IMR-90 (cell line): Measurements from ENCODE around the gene FAM25A. TPM values are rescaled to one million over a fixed set of nuclear protein-coding genes. Genes with fewer than 3 reads are reported as not detected.

Source experiments
- ATAC-seq: fragments of 200-7000 bp; cut with Tn5 transposase; 2 replicates; pipeline ENCODE4 v1.9.1; 2020; ENCODE audit warnings: low read depth, mild to moderate bottlenecking, moderate library complexity
- BruUV-seq: library from RNA; stranded (reverse); fragments of 400-500 nt; replicated peaks from 2 replicates; lab custom pipeline; 2021; lab: Mats Ljungman, UMichigan
- CTCF ChIA-PET: fragments of 300-600 bp; formaldehyde crosslinking; extraction: SDS; loops from one replicate; lab custom pipeline; 2021; ENCODE audit warnings: antibody characterized with exemption; lab: Yijun Ruan, JAX
- POLR2A ChIA-PET: fragments of 300-600 bp; sonication (Branson Sonifier 250); formaldehyde crosslinking; loops from one replicate; lab custom pipeline; 2022; ENCODE audit warnings: antibody characterized with exemption; ENCODE audit not compliant: unreplicated experiment; lab: Charles Lee
- DNase-seq: peaks from one replicate; pipeline ENCODE4 v3.0.0; 2013
- H2AFZ ChIP-seq: replicated peaks from 2 replicates; pipeline ENCODE3; 2013; ENCODE audit warnings: low read length, mild to moderate bottlenecking; ENCODE audit not compliant: poor library complexity
- H2AK5ac ChIP-seq: 2 replicates; pipeline ENCODE4 v1.6.1; 2013; ENCODE audit warnings: low read depth, low read length, inconsistent platforms
- H2AK9ac ChIP-seq: replicated peaks from 2 replicates; pipeline ENCODE3; 2013; ENCODE audit warnings: mild to moderate bottlenecking, low read depth, low read length, moderate library complexity; ENCODE audit not compliant: poor library complexity
- H2BK120ac ChIP-seq: 2 replicates; pipeline ENCODE4 v1.6.1; 2013; ENCODE audit warnings: low read depth, low read length, inconsistent platforms
- H2BK15ac ChIP-seq: 3 replicates; pipeline ENCODE4 v1.6.1; 2013; ENCODE audit warnings: low read depth, low read length, inconsistent platforms
- H2BK20ac ChIP-seq: 2 replicates; pipeline ENCODE4 v1.6.1; 2013; ENCODE audit warnings: low read depth, mild to moderate bottlenecking, inconsistent platforms, low read length, moderate library complexity
- H2BK5ac ChIP-seq: 2 replicates; pipeline ENCODE4 v1.6.1; 2013; ENCODE audit warnings: mild to moderate bottlenecking, low read depth, low read length, inconsistent platforms; ENCODE audit not compliant: poor library complexity, severe bottlenecking
- H3K14ac ChIP-seq: replicated peaks from 2 replicates; pipeline ENCODE4 v1.6.1; 2013; ENCODE audit warnings: low read depth, low read length, inconsistent platforms
- H3K18ac ChIP-seq: 2 replicates; pipeline ENCODE4 v1.6.1; 2013; ENCODE audit warnings: low read depth, low read length, control low read depth
- H3K23ac ChIP-seq: 2 replicates; pipeline ENCODE4 v1.6.1; 2013; ENCODE audit warnings: low read depth, low read length, inconsistent platforms
- H3K27ac ChIP-seq: 2 replicates; pipeline ENCODE4 v1.5.1; 2013; ENCODE audit warnings: mild to moderate bottlenecking, control low read depth, low read length; ENCODE audit not compliant: insufficient read depth
- H3K27me3 ChIP-seq: 2 replicates; pipeline ENCODE4 v1.6.1; 2013; ENCODE audit warnings: low read length; ENCODE audit not compliant: control insufficient read depth, insufficient read depth
- H3K36me3 ChIP-seq: 2 replicates; pipeline ENCODE4 v1.6.1; 2013; ENCODE audit warnings: low read length, mixed read lengths; ENCODE audit not compliant: control insufficient read depth, insufficient read depth
- H3K4ac ChIP-seq: 2 replicates; pipeline ENCODE4 v1.6.1; 2013; ENCODE audit warnings: low read depth, low read length, inconsistent platforms
- H3K4me1 ChIP-seq: 2 replicates; pipeline ENCODE4 v1.6.1; 2013; ENCODE audit warnings: low read length, mixed read lengths; ENCODE audit not compliant: control insufficient read depth, insufficient read depth
- H3K4me2 ChIP-seq: 2 replicates; pipeline ENCODE4 v1.6.1; 2013; ENCODE audit warnings: low read depth, mild to moderate bottlenecking, control low read depth, low read length, moderate library complexity
- H3K4me3 ChIP-seq: 2 replicates; pipeline ENCODE4 v1.5.1; 2013; ENCODE audit warnings: low read depth, mild to moderate bottlenecking, control low read depth, low read length, moderate library complexity; ENCODE audit not compliant: insufficient read depth
- H3K56ac ChIP-seq: 2 replicates; pipeline ENCODE4 v1.6.1; 2013; ENCODE audit warnings: low read length, inconsistent platforms; ENCODE audit not compliant: insufficient read depth; ENCODE audit errors: extremely low read depth
- H3K79me1 ChIP-seq, 2 experiments: 2 replicates each; pipeline ENCODE4 v1.6.1; 2013; ENCODE audit warnings: low read length in 2 of 2, inconsistent platforms in 1 of 2, low read depth in 1 of 2
- H3K9ac ChIP-seq: 2 replicates; pipeline ENCODE4 v1.6.1; 2013; ENCODE audit warnings: low read depth, low read length, control low read depth
- H3K9me1 ChIP-seq: 2 replicates; pipeline ENCODE4 v1.6.1; 2013; ENCODE audit warnings: low read length, inconsistent platforms; ENCODE audit not compliant: insufficient read depth
- H3K9me3 ChIP-seq: 2 replicates; pipeline ENCODE4 v1.6.1; 2013; ENCODE audit warnings: low read length; ENCODE audit not compliant: control insufficient read depth, insufficient read depth
- H4K20me1 ChIP-seq: 2 replicates; pipeline ENCODE4 v1.6.1; 2013; ENCODE audit warnings: low read length, inconsistent platforms; ENCODE audit not compliant: insufficient read depth
- H4K5ac ChIP-seq: 2 replicates; pipeline ENCODE4 v1.6.1; 2013; ENCODE audit warnings: mild to moderate bottlenecking, low read depth, low read length, control low read depth
- H4K8ac ChIP-seq, 2 experiments: 2 replicates each; pipeline ENCODE4 v1.6.1; 2013; ENCODE audit warnings: low read depth in 2 of 2, low read length in 2 of 2, control low read depth in 1 of 2, inconsistent platforms in 1 of 2
- H4K91ac ChIP-seq: 2 replicates; pipeline ENCODE4 v1.6.1; 2013; ENCODE audit warnings: low read depth, low read length, inconsistent platforms; ENCODE audit not compliant: insufficient read depth
- BHLHE40 ChIP-seq: fragments of 150-350 bp; IDR thresholded peaks from 2 replicates; pipeline ENCODE4 v1.6.1; 2016; ENCODE audit warnings: mild to moderate bottlenecking, low read depth, low read length
- CEBPB ChIP-seq: IDR thresholded peaks from 2 replicates; pipeline ENCODE4 v1.6.1; 2012; ENCODE audit warnings: low read depth, low read length, improper control_type of control experiment
- CHD1 ChIP-seq: IDR thresholded peaks from 2 replicates; pipeline ENCODE4 v1.6.1; 2012; ENCODE audit warnings: low read depth, low read length, improper control_type of control experiment
- FOS ChIP-seq: fragments of 150-350 bp; IDR thresholded peaks from 2 replicates; pipeline ENCODE4 v1.6.1; 2016; ENCODE audit warnings: low read depth, low read length
- MAFK ChIP-seq: IDR thresholded peaks from 2 replicates; pipeline ENCODE4 v1.6.1; 2012; ENCODE audit warnings: low read depth, low read length, improper control_type of control experiment
- MAZ ChIP-seq: IDR thresholded peaks from 2 replicates; pipeline ENCODE4 v1.6.1; 2012; ENCODE audit warnings: low read depth, mild to moderate bottlenecking, low read length, improper control_type of control experiment, moderate library complexity, borderline replicate concordance
- NFE2L2 ChIP-seq: fragments of 150-350 bp; IDR thresholded peaks from 2 replicates; pipeline ENCODE4 v1.6.1; 2016; ENCODE audit warnings: low read depth, mild to moderate bottlenecking, low read length
- POLR2A ChIP-seq: IDR thresholded peaks from 2 replicates; pipeline ENCODE4 v1.6.1; 2012; ENCODE audit warnings: mild to moderate bottlenecking, low read depth, low read length
- RAD21 ChIP-seq: IDR thresholded peaks from 2 replicates; pipeline ENCODE4 v1.6.1; 2012; ENCODE audit warnings: low read length, improper control_type of control experiment
- RCOR1 ChIP-seq: IDR thresholded peaks from 2 replicates; pipeline ENCODE4 v1.6.1; 2012; ENCODE audit warnings: mild to moderate bottlenecking, low read length, improper control_type of control experiment; ENCODE audit not compliant: insufficient replicate concordance
- RFX5 ChIP-seq: IDR thresholded peaks from 2 replicates; pipeline ENCODE4 v1.8.0; 2012; ENCODE audit warnings: low read depth, mild to moderate bottlenecking, low read length, moderate library complexity
- SMC3 ChIP-seq: fragments of 150-350 bp; IDR thresholded peaks from 2 replicates; pipeline ENCODE4 v1.6.1; 2016; ENCODE audit warnings: low read depth, mild to moderate bottlenecking, antibody characterized with exemption, low read length, moderate library complexity
- USF2 ChIP-seq: fragments of 150-350 bp; IDR thresholded peaks from 2 replicates; pipeline ENCODE4 v1.6.1; 2017; ENCODE audit warnings: mild to moderate bottlenecking, antibody characterized with exemption, low read length, low read depth
- WGBS, 2 experiments: methylation state at CpG; one replicate each; pipeline versions ENCODE4 v1.1.5 to v1.1.7; 2013; ENCODE audit warnings: missing lambda C conversion rate in 2 of 2; ENCODE audit not compliant: insufficient read length in 1 of 2; ENCODE audit errors: extremely low coverage in 2 of 2; 5-methylcytosine and 5-hydroxymethylcytosine counted together
- dilution Hi-C: fragments of 300-500 bp; cut with HindIII; formaldehyde crosslinking; loops from one replicate; pipeline ENCODE4 v1.14.3; 2018; ENCODE audit warnings: low sequenced_read_pairs; ENCODE audit not compliant: unreplicated experiment
- in situ Hi-C: fragments of 300-500 bp; cut with MboI; formaldehyde crosslinking; loops from 3 replicates; pipeline ENCODE4 v1.14.3; 2019; ENCODE audit warnings: low sequenced_read_pairs, inconsistent platforms, mixed read lengths
- intact Hi-C: fragments of 100-400 bp; cut with micrococcal nuclease; formaldehyde crosslinking; loops from 2 replicates; pipeline ENCODE4 v1.10.0; 2022
- polyA plus RNA-seq, 3 experiments: library from polyadenylated mRNA; depleted of rRNA; stranded (reverse); fragments of >200 nt; gene quantifications; 2 replicates each; pipeline ENCODE4 v1.2.3, GENCODE V29; 2012; ENCODE audit warnings: low replicate concordance in 1 of 3
- total RNA-seq: library from RNA; depleted of rRNA; stranded (reverse); fragments of >200 nt; gene quantifications from 2 replicates; pipeline ENCODE4 v1.2.3, GENCODE V29; 2012
- TF ChIP-seq, protein P1 (sequence below): fragments of 150-350 bp; IDR thresholded peaks from 2 replicates; pipeline ENCODE4 v1.6.1; 2016; ENCODE audit warnings: low read depth, mild to moderate bottlenecking, low read length, moderate library complexity, borderline replicate concordance

FAM25A gene
- total and polyA plus RNA-seq, 2 of the 4 experiments (the other 2 are of a cell fraction), result not detected

DNA sequence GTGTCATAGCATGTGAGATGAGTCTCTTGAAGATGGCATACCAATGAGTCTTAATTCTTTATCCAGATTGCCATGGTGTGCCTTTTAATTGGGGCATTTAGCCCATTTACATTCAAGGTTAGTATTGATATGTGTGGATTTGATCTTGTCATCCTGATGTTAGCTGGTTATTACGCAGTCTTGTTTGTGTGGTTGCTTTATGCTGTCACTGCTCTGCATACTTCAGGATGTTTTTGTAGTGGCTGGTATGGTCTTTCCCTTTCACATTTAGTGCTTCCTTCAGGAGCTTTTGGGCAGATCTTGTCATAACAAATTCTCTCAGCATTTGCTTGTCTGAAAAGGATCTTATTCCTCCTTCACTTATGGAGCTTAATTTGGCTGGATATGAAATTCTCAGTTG, 16.5 kb downstream of the FAM25A start:
- ATAC-seq (no peak), DNase-seq (no peak)
- H3K4ac ChIP-seq, result no peak overlapping the region
- H3K36me3 ChIP-seq, result no peaks in the 10 kb centered on the region
- no peaks in the 10 kb centered on the region for H3K9me1 ChIP-seq
- dilution Hi-C loops (no loop called here), in situ Hi-C loops (no loop called here), intact Hi-C loops (no loop called here)
- no peak overlapping the region for H3K4me3 ChIP-seq
- no peaks in the 10 kb centered on the region for H3K79me1 ChIP-seq
- H2BK20ac ChIP-seq, result no peak overlapping the region
- no peak overlapping the region for H3K18ac ChIP-seq
- H4K20me1 ChIP-seq, result no peaks in the 10 kb centered on the region
- H3K4me1 ChIP-seq, result no peaks in the 10 kb centered on the region
- no peak overlapping the region for H3K9ac ChIP-seq
- H2BK5ac ChIP-seq, result no peak overlapping the region
- H3K27me3 ChIP-seq, result no peaks in the 10 kb centered on the region; the same call in 1 of the 2 replicates
- BruUV-seq, result no TSS peak
- POLR2A ChIA-PET, result no interaction called here
- H3K23ac ChIP-seq, result no peak overlapping the region
- H3K9me3 ChIP-seq, result peaks cover 3% of the 10 kb centered on the region; the same call in 1 of the 2 replicates
- H4K5ac ChIP-seq, result no peak overlapping the region
- no peak for TF ChIP-seq MAZ
- no peak for TF ChIP-seq RCOR1
- TF ChIP-seq SMC3, result no peak
- no peak for TF ChIP-seq BHLHE40
- TF ChIP-seq RFX5, result no peak
- TF ChIP-seq CHD1, result no peak
- TF ChIP-seq NFE2L2, result no peak
- no peak for TF ChIP-seq POLR2A
- TF ChIP-seq RAD21, result no peak
- TF ChIP-seq, protein P1, sequence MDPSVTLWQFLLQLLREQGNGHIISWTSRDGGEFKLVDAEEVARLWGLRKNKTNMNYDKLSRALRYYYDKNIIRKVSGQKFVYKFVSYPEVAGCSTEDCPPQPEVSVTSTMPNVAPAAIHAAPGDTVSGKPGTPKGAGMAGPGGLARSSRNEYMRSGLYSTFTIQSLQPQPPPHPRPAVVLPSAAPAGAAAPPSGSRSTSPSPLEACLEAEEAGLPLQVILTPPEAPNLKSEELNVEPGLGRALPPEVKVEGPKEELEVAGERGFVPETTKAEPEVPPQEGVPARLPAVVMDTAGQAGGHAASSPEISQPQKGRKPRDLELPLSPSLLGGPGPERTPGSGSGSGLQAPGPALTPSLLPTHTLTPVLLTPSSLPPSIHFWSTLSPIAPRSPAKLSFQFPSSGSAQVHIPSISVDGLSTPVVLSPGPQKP, result no peak
- no peak for TF ChIP-seq MAFK
- no peak for TF ChIP-seq USF2
- no peak for TF ChIP-seq CEBPB
- no peak for TF ChIP-seq FOS
- CTCF ChIA-PET, result interaction anchor here (0.7 kb wide), 1 partner anchor 681 kb away, joined by 3 read pairs; no protein-coding TSS in a partner anchor
- H3K56ac ChIP-seq, result no peak overlapping the region
- H4K91ac ChIP-seq, result no peak overlapping the region
- H4K8ac ChIP-seq, result no peak overlapping the region
- no peak overlapping the region for H3K14ac ChIP-seq
- H2BK120ac ChIP-seq, result no peak overlapping the region
- H2BK15ac ChIP-seq, result no peak overlapping the region
- H3K4me2 ChIP-seq, result no peak overlapping the region
- no peak overlapping the region for H3K27ac ChIP-seq
- WGBS, 2 experiments, result no CpG with 5 or more reads among the region's 1 CpG
- H2AK9ac ChIP-seq, result no peak overlapping the region
- H2AFZ ChIP-seq, result no peak overlapping the region
- H2AK5ac ChIP-seq, result no peak overlapping the region
